Ovary (tissue), 9 donors: Measurements from ENCODE around the gene GOLGA1. TPM values are rescaled to one million over a fixed set of nuclear protein-coding genes. Genes with fewer than 3 reads are reported as not detected.
A peak's percentile ranks its signal among the peaks of the same experiment; 100 is the strongest.

Source experiments
- DNase-seq, 5 donors: peaks; one replicate each; pipeline ENCODE4 v3.0.0-alpha.2; 2019 to 2020
- H3K27ac ChIP-seq, 2 donors: fragments of 200-600 bp; one replicate each; pipeline versions ENCODE4 v1.5.1 to v1.8.0; 2019 to 2022
- H3K27me3 ChIP-seq: fragments of 200-600 bp; one replicate; pipeline ENCODE4 v1.8.0; 2022
- H3K36me3 ChIP-seq: fragments of 200-600 bp; sonication (generic); one replicate; pipeline ENCODE4 v1.5.1; 2019
- H3K4me1 ChIP-seq: one replicate; pipeline ENCODE4 v1.8.1; 2013; ENCODE audit warnings: mild to moderate bottlenecking, moderate library complexity; ENCODE audit not compliant: insufficient read depth
- H3K4me3 ChIP-seq: fragments of 200-600 bp; sonication (generic); one replicate; pipeline ENCODE4 v1.5.1; 2017
- H3K9me3 ChIP-seq, 2 donors: fragments of 200-600 bp in 1 of 2; sonication (generic) in 1 of 2; one replicate each; pipeline versions ENCODE4 v1.5.1 to v1.8.1; 2013 to 2019; ENCODE audit warnings: mild to moderate bottlenecking in 1 of 2, moderate library complexity in 1 of 2
- EP300 ChIP-seq: sonication (generic); formaldehyde crosslinking; IDR thresholded peaks from one replicate; pipeline ENCODE4 v1.6.1; 2017; ENCODE audit warnings: antibody characterized with exemption
- POLR2A ChIP-seq: fragments of 450-650 bp; IDR thresholded peaks from one replicate; pipeline ENCODE4 v1.6.1; 2017; ENCODE audit warnings: antibody characterized with exemption, mild to moderate bottlenecking, moderate library complexity
- WGBS, 3 donors: extraction: QIAGEN DNeasy Blood & Tissue Kit in 1 of 3; methylation state at CpG; one replicate each; pipeline versions ENCODE4 v1.1.5 to v1.1.7; 2013 to 2017; 5-methylcytosine and 5-hydroxymethylcytosine counted together
- intact Hi-C, 4 donors: fragments of 100-400 bp; cut with DNase I; formaldehyde crosslinking; loops; one replicate each; pipeline versions ENCODE4 v1.11.0 to v1.15.1; 2022 to 2023
- polyA plus RNA-seq, 2 donors: library from polyadenylated mRNA; stranded (reverse); fragments of 200-250 nt in 1 of 2; fragments of 350-450 nt in 1 of 2; fragmentation: Illumina TruSeq in 1 of 2; extraction: RNeasy Lipid Tissue Mini Kit (QIAGEN cat#74804) in 1 of 2; gene quantifications; one replicate each; pipeline ENCODE4 v1.2.3, GENCODE V29; 2013 to 2014
- total RNA-seq, 7 donors: library from RNA; depleted of rRNA in 2 of 7; stranded (reverse); fragments of >200 nt in 2 of 7; fragmentation: NEBNext Ultra II Directional in 3 of 7; extraction: Animal tissue kit (Norgen Biotek cat#: 25700) in 3 of 7; gene quantifications; one replicate each; pipeline versions ENCODE4 v1.1.0 to v1.2.4, GENCODE V29; 2016 to 2023
- TF ChIP-seq, protein P1 (sequence below), 3 donors: fragments of 450-650 bp in 2 of 3; fragments of 200-600 bp in 1 of 3; IDR thresholded peaks; one replicate each; pipeline versions ENCODE4 v1.5.1 to v1.8.0; 2016 to 2022; ENCODE audit warnings: antibody characterized with exemption in 3 of 3, mild to moderate bottlenecking in 1 of 3
- donor health status: DM: no; HTN: no; CAD: no; lungs with moderate emphysema.
- donor health status: DM: no; HTN: no; CAD: no.
- donor health status: Bipolar disorder and iron deficiency.
- donor health status: DM: yes; HTN: yes; CAD: no.
- donor health status: DM: no; HTN: no; CAD: no.
- donor health status: DM: yes; HTN: yes; CAD: no.

The GOLGA1 gene
- total and polyA plus RNA-seq, 9 donors = 7.6 to 26.8 (median 15.4) TPM

DNA sequence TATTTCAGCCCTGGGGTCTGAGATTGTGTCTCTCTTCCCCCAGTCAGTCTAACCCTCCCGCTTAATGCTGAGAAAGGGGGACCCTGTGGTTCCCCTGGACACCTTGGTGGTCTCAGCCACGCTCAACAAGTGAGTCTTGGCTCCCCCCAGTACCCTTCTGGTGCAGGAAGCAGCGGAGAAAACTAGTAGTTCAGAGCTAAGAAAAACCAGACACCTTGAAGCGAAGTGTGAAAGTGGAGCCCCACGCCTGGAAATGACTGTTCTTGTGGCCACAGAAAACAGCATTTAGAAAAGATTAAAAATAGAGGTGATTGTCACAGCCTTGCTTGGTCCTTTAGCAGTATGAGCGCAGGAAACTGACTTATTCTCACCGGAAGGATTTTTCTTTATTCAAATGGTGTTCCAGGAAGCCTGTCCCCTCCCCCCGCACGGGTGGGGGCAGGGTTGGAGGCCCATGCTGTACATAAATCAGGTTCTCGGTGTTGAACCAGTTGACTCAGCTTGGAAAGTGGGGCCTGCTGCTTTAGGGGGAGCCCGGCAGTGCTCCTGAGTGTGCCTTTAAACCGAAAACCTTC, 70.8 kb downstream of the GOLGA1 start:
- Histone ChIP-seq H3K9me3 (no peaks in the 10 kb centered on the region), H3K4me1 (peaks cover 14% of the 10 kb centered on the region), H3K27me3 (no peaks in the 10 kb centered on the region), H3K36me3 (no peaks in the 10 kb centered on the region), H3K27ac (peak overlapping the region in 1 of 2 donors; percentile 10), H3K4me3 (peak overlapping the region; percentile 81)
- DNase-seq = peak in 1 of 5 donors; percentile 52
- TF ChIP-seq, protein P1, sequence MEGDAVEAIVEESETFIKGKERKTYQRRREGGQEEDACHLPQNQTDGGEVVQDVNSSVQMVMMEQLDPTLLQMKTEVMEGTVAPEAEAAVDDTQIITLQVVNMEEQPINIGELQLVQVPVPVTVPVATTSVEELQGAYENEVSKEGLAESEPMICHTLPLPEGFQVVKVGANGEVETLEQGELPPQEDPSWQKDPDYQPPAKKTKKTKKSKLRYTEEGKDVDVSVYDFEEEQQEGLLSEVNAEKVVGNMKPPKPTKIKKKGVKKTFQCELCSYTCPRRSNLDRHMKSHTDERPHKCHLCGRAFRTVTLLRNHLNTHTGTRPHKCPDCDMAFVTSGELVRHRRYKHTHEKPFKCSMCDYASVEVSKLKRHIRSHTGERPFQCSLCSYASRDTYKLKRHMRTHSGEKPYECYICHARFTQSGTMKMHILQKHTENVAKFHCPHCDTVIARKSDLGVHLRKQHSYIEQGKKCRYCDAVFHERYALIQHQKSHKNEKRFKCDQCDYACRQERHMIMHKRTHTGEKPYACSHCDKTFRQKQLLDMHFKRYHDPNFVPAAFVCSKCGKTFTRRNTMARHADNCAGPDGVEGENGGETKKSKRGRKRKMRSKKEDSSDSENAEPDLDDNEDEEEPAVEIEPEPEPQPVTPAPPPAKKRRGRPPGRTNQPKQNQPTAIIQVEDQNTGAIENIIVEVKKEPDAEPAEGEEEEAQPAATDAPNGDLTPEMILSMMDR (IDR thresholded peaks at IDR 0.05) = no peak
- TF ChIP-seq POLR2A (no peak), EP300 (no peak)
- 3 to 9% (median 9%) methylated on average over 12 of the region's 12 CpGs for WGBS, 3 donors
- intact Hi-C loops = loop anchor here in 1 of 4 donors (10.0 kb wide), 2 partner anchors 65 to 275 kb away; partner anchors contain the start of gene SCAI

DNA sequence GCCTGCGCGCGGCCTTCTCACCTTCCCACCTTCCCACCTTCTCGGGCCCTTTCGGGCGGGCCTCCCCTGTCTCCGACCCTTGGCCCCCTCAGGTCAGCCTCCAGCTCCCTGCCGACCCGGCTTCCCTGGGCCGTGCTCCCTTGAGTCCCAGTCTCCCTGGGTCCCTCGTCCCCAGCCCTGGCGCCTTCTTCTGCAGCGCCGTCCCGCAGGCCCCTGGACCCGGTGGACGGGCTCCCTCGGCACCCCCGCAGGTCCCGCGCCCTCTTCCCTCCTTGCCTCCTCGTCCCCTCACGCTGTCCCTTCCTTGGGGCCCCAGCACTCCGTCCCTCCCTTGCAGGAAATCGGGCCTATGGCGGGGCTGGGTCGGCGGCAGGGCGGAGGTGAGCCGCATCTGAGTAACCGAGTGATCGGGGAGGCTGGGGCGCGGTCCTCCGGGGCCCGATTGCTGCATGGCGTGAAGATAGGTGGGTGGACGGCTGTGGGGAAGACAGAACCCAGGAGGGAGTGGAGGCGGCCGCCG, 71.4 kb downstream of the GOLGA1 start:
- intact Hi-C loops = loop anchor here in 1 of 4 donors (10.0 kb wide), 1 partner anchor 275 kb away; the partner anchor contains the start of gene SCAI
- 1% methylated on average over 40 to 41 of the region's 41 CpGs for WGBS, 3 donors

DNA sequence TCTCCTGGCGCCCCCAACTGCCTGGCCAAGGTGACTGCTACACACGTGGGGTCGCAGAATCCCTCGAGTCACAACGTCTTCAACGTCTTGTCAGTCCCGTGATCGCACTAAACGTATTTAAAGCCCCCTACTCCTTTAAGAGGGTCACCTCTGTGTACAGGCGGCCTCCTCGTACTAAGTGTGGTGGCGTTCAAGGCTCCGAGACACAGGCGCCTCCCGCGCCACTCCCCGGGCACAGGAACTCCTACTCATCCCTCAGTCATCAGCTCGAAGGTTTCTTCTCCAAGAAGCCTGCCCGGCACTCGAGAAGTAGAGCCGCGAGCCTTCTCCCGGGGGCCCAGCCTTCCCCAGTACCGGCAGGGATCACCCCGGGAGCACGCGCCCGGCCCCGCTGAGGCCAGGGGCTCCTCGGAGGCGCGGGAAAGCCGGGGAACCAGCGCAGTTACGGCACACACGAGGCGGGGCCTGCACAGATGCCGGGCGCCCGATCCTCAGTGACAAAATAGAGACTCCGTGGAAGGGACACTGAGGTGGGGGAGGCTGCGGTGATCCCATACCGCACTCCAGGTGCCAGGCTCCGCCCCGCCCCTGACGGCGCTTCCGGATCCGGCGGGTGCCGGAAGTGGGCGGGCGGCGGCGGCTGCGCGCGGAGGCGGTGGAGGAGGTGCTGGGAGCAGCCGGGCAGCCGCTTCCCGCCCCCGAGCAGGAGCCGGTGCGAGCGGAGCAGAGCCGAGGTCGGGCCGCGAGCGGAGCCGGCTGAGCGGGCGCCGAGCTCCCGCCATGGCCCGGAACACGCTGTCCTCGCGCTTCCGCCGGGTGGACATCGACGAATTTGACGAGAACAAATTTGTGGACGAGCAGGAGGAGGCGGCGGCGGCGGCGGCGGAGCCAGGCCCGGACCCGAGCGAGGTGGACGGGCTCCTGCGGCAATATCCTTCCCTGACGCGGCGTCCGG, 72.1 kb downstream of the GOLGA1 start:
- intact Hi-C loops = loop anchor here in 1 of 4 donors (10.0 kb wide), 1 partner anchor 276 kb away; the partner anchor contains the start of gene SCAI
- Histone ChIP-seq H3K36me3 (no peaks in the 10 kb centered on the region), H3K27me3 (no peaks in the 10 kb centered on the region), H3K4me1 (peaks cover 14% of the 10 kb centered on the region), H3K9me3 (no peaks in the 10 kb centered on the region), H3K4me3 (peak overlapping the region; percentile 81), H3K27ac (peak overlapping the region; percentile 26 to 79)
- peak; percentile 94 for TF ChIP-seq POLR2A
- no peak for TF ChIP-seq EP300
- TF ChIP-seq, protein P1 (IDR thresholded peaks at IDR 0.05) = no peak
- DNase-seq = peak; percentile 81 to 91 (median 86)
- 0 to 1% (median 1%) methylated on average over 65 to 101 of the region's 101 CpGs for WGBS, 3 donors

More for the DNA sequence above, 71.4 kb downstream of the GOLGA1 start:
- H3K36me3 ChIP-seq = no peaks in the 10 kb centered on the region
- no peaks in the 10 kb centered on the region for H3K9me3 ChIP-seq
- TF ChIP-seq POLR2A (no peak), EP300 (no peak)
- TF ChIP-seq, protein P1 (IDR thresholded peaks at IDR 0.05) = no peak
- H3K4me1 ChIP-seq = peaks cover 14% of the 10 kb centered on the region
- peak overlapping the region; percentile 10 to 79 for H3K27ac ChIP-seq
- peak overlapping the region; percentile 81 for H3K4me3 ChIP-seq
- peak in 1 of 5 donors; percentile 45 for DNase-seq
- H3K27me3 ChIP-seq = no peaks in the 10 kb centered on the region

DNA sequence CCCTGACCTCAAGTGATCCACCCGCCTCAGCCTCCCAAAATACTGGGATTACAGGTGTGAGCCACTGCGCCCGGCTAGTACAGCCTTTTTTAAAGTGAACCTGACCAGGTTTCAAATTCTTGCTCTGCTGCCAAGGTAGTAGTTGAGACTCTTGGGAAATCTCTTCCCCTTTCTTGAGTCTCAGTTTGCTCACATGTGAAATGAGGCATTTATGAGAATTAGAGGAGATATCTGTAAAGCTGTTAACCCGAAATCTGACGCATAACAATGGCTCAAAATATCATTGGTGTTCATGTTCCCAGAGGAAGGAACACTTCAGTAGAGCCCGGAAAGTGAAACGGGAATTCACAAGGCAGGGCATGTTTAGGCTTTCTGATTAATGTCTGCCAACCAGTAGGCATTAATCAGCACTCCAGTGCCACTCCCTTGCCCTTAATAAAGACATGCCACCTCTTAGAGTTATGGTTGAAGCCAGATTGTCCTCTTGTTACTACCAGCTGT, 77.5 kb downstream of the GOLGA1 start:
- intact Hi-C loops = loop anchor here in 1 of 4 donors (10.0 kb wide), 1 partner anchor 281 kb away; the partner anchor contains the start of gene SCAI
- no peak for TF ChIP-seq POLR2A
- TF ChIP-seq, protein P1 (IDR thresholded peaks at IDR 0.05) = no peak
- no peak for TF ChIP-seq EP300
- WGBS, 3 donors = 63 to 67% (median 67%) methylated on average over 7 of the region's 7 CpGs
- Histone ChIP-seq H3K27me3 (no peaks in the 10 kb centered on the region), H3K27ac (no peak overlapping the region), H3K9me3 (no peaks in the 10 kb centered on the region), H3K36me3 (no peaks in the 10 kb centered on the region), H3K4me3 (no peak overlapping the region), H3K4me1 (peaks cover 10% of the 10 kb centered on the region)
- no peak for DNase-seq
